Left lung (tissue), 10 donors: ENCODE data around the gene SLIT3. TPM values are rescaled to one million over a fixed set of nuclear protein-coding genes. Genes with fewer than 3 reads are reported as not detected.

ENCODE experiments used
- ATAC-seq: fragments of 200-7000 bp; cut with Tn5 transposase; one replicate; pipeline ENCODE4 v1.9.1; 2020; ENCODE audit warnings: moderate library complexity
- DNase-seq, 4 donors: peaks; one replicate each; pipeline ENCODE4 v3.0.0-alpha.2; 2013 to 2020
- H3K27ac ChIP-seq, 2 donors: fragments of 200-600 bp; sonication (generic) in 1 of 2; one replicate each; pipeline versions ENCODE4 v1.5.0 to v1.8.0; 2020 to 2021
- H3K27me3 ChIP-seq, 2 donors: fragments of 200-600 bp; sonication (generic) in 1 of 2; one replicate each; pipeline versions ENCODE4 v1.5.0 to v1.8.0; 2020 to 2021
- H3K36me3 ChIP-seq, 2 donors: fragments of 200-600 bp; sonication (generic) in 1 of 2; one replicate each; pipeline versions ENCODE4 v1.5.0 to v1.8.0; 2020 to 2021
- H3K4me1 ChIP-seq, 2 donors: fragments of 200-600 bp; one replicate each; pipeline ENCODE4 v1.8.0; 2021
- H3K4me3 ChIP-seq, 2 donors: fragments of 200-600 bp; sonication (generic) in 1 of 2; one replicate each; pipeline versions ENCODE4 v1.5.0 to v1.8.0; 2020 to 2021; ENCODE audit warnings: mild to moderate bottlenecking in 1 of 2
- H3K9me3 ChIP-seq, 2 donors: fragments of 200-600 bp; sonication (generic) in 1 of 2; one replicate each; pipeline versions ENCODE4 v1.5.0 to v1.8.0; 2020 to 2021
- CTCF ChIP-seq, 2 donors: fragments of 200-600 bp; sonication (generic) in 1 of 2; IDR thresholded peaks; one replicate each; pipeline versions ENCODE4 v1.5.0 to v1.8.0; 2021; ENCODE audit warnings: antibody characterized with exemption in 2 of 2
- intact Hi-C, 2 donors: fragments of 100-400 bp; cut with DNase I; formaldehyde crosslinking; loops; one replicate each; pipeline versions ENCODE4 v1.11.2 to v1.14.2; 2022
- polyA plus RNA-seq, 6 donors: library from polyadenylated mRNA; unstranded; fragments of 120-200 nt; gene quantifications; one replicate each; pipeline ENCODE4 v1.2.1, GENCODE V29; 2013; ENCODE audit not compliant: insufficient read length in 6 of 6
- total RNA-seq, 2 donors: library from RNA; stranded (reverse); fragmentation: NEBNext Ultra II Directional; extraction: Animal tissue kit (Norgen Biotek cat#: 25700); gene quantifications; one replicate each; pipeline ENCODE4 v1.2.1, GENCODE V29; 2021
- donor health status: DM: no; HTN: yes; CAD: no.
- donor health status: DM: no; HTN: no; CAD: no.

The SLIT3 gene
- total and polyA plus RNA-seq, 8 donors, result 37.6 to 77.1 (median 45.9) TPM

- no peak for TF ChIP-seq CTCF (IDR thresholded peaks at IDR 0.05)
- Histone ChIP-seq H3K4me3 (no peak overlapping the region), H3K36me3 (no peaks in the 10 kb centered on the region), H3K27me3 (no peaks in the 10 kb centered on the region), H3K4me1 (no peaks in the 10 kb centered on the region), H3K9me3 (peaks cover 0 to 8% of the 10 kb centered on the region in 2 donors), H3K27ac (no peak overlapping the region)
- ATAC-seq (no peak), DNase-seq (no peak)
- intact Hi-C loops, result no loop called here
These were observed 566.8 kb downstream of the SLIT3 start for GRCh38 chr5:168734119-168734518.

GRCh38 chr5:168728546-168729211 lies 572.3 kb downstream of the SLIT3 start:
- no peak for TF ChIP-seq CTCF (IDR thresholded peaks at IDR 0.05)
- H3K36me3 ChIP-seq, result no peaks in the 10 kb centered on the region
- H3K4me3 ChIP-seq, result no peak overlapping the region
- DNase-seq (no peak), ATAC-seq (no peak)
- peaks cover 0 to 29% of the 10 kb centered on the region in 2 donors for H3K9me3 ChIP-seq
- no peaks in the 10 kb centered on the region for H3K27me3 ChIP-seq
- no peaks in the 10 kb centered on the region for H3K4me1 ChIP-seq
- H3K27ac ChIP-seq, result no peak overlapping the region
- intact Hi-C loops, result no loop called here

- ATAC-seq, result no peak
- H3K9me3 ChIP-seq, result peaks cover 0 to 29% of the 10 kb centered on the region in 2 donors
- no peaks in the 10 kb centered on the region for H3K36me3 ChIP-seq
- no peak overlapping the region for H3K4me3 ChIP-seq
- H3K27ac ChIP-seq, result no peak overlapping the region
- no peaks in the 10 kb centered on the region for H3K4me1 ChIP-seq
- no peaks in the 10 kb centered on the region for H3K27me3 ChIP-seq
- intact Hi-C loops, result no loop called here
- no peak for DNase-seq
- no peak for TF ChIP-seq CTCF (IDR thresholded peaks at IDR 0.05)
These were observed 573.4 kb downstream of the SLIT3 start for GRCh38 chr5:168727547-168727946.

GRCh38 chr5:168726342-168726741 lies 574.6 kb downstream of the SLIT3 start:
- Histone ChIP-seq H3K9me3 (peaks cover 0 to 29% of the 10 kb centered on the region in 2 donors), H3K4me3 (no peak overlapping the region), H3K4me1 (no peaks in the 10 kb centered on the region), H3K36me3 (no peaks in the 10 kb centered on the region), H3K27ac (no peak overlapping the region), H3K27me3 (no peaks in the 10 kb centered on the region)
- no peak for DNase-seq
- TF ChIP-seq CTCF (IDR thresholded peaks at IDR 0.05), result no peak
- ATAC-seq, result no peak
- intact Hi-C loops, result no loop called here

GRCh38 chr5:168724227-168724626 lies 576.7 kb downstream of the SLIT3 start:
- Histone ChIP-seq H3K27ac (no peak overlapping the region), H3K27me3 (no peaks in the 10 kb centered on the region), H3K4me3 (no peak overlapping the region), H3K36me3 (no peaks in the 10 kb centered on the region), H3K4me1 (no peaks in the 10 kb centered on the region), H3K9me3 (peaks cover 0 to 21% of the 10 kb centered on the region in 2 donors)
- DNase-seq, result no peak
- TF ChIP-seq CTCF (IDR thresholded peaks at IDR 0.05), result no peak
- intact Hi-C loops, result no loop called here
- ATAC-seq, result no peak
